HG03064 (cell line): Measurements from ENCODE around the gene PATL2.
"Not testable (repeated sequence)": the region's sequence is repeated elsewhere in the genome, so short reads cannot be mapped to it uniquely, and the experiment has no call there.

Source experiments
- ATAC-seq: cut with Tn5 transposase; IDR thresholded peaks from one replicate; pipeline ENCODE4 v1.9.1; 2021; ENCODE audit warnings: low read depth; ENCODE audit not compliant: unreplicated experiment

Gene PATL2

GRCh38 chr15:44720000-44720435 lies 8.9 kb upstream of the PATL2 start:
- not testable (repeated sequence) for ATAC-seq

GRCh38 chr15:44719293-44719999 lies 8.3 kb upstream of the PATL2 start:
- peak; percentile 35 for ATAC-seq

GRCh38 chr15:44718927-44719292 lies 7.8 kb upstream of the PATL2 start:
- no peak for ATAC-seq

GRCh38 chr15:44718180-44718926 lies 7.2 kb upstream of the PATL2 start:
- no peak for ATAC-seq

GRCh38 chr15:44716983-44717602 lies 6.0 kb upstream of the PATL2 start:
- ATAC-seq = no peak

- no peak for ATAC-seq
Observed at GRCh38 chr15:44715797-44716334, 4.7 kb upstream of the PATL2 start.

GRCh38 chr15:44715142-44715796 lies 4.1 kb upstream of the PATL2 start:
- no peak for ATAC-seq

GRCh38 chr15:44713006-44713966 lies 2.2 kb upstream of the PATL2 start:
- no peak for ATAC-seq

- ATAC-seq = no peak
Observed at GRCh38 chr15:44712346-44713005, 1.4 kb upstream of the PATL2 start.

- peak; percentile 6 for ATAC-seq
Observed at GRCh38 chr15:44711743-44712345, 721 bp upstream of the PATL2 start.

- ATAC-seq = no peak
Observed at GRCh38 chr15:44710236-44711095, 657 bp downstream of the PATL2 start.

- ATAC-seq = no peak
Observed at GRCh38 chr15:44706946-44707636, 4.0 kb downstream of the PATL2 start.

- ATAC-seq = no peak
Observed at GRCh38 chr15:44706401-44706800, 4.7 kb downstream of the PATL2 start.

GRCh38 chr15:44705986-44706385 lies 5.1 kb downstream of the PATL2 start:
- no peak for ATAC-seq

GRCh38 chr15:44700676-44701075 lies 10.4 kb downstream of the PATL2 start:
- ATAC-seq = not testable (repeated sequence)

- no peak for ATAC-seq
Observed at GRCh38 chr15:44698641-44699040, 12.5 kb downstream of the PATL2 start.

- ATAC-seq = no peak
Observed at GRCh38 chr15:44697014-44697413, 14.1 kb downstream of the PATL2 start.
